ENCODE data around the gene KMT2E.
A peak's percentile ranks its signal among the peaks of the same experiment; 100 is the strongest.

KMT2E gene

GRCh38 chr7:105130580-105130979 lies 116.6 kb downstream of the KMT2E start:
- Mint-ChIP-seq H3K4me3 (no peak overlapping the region), H3K27me3 (no peaks in the 10 kb centered on the region), H3K36me3 (peaks cover 51% of the 10 kb centered on the region), H3K27ac (peak overlapping the region; percentile 69), H3K9me3 (no peaks in the 10 kb centered on the region), H3K4me1 (peaks cover 23% of the 10 kb centered on the region)
- no peak for ATAC-seq

- Mint-ChIP-seq H3K27me3 (no peaks in the 10 kb centered on the region), H3K4me3 (no peak overlapping the region), H3K36me3 (peaks cover 46% of the 10 kb centered on the region), H3K4me1 (peaks cover 17% of the 10 kb centered on the region), H3K9me3 (no peaks in the 10 kb centered on the region), H3K27ac (peak overlapping the region; percentile 69)
- ATAC-seq: no peak
These were observed 117.1 kb downstream of the KMT2E start for GRCh38 chr7:105131033-105131656.

- Mint-ChIP-seq H3K27ac (peak overlapping the region; percentile 69), H3K9me3 (no peaks in the 10 kb centered on the region), H3K27me3 (no peaks in the 10 kb centered on the region), H3K36me3 (peaks cover 50% of the 10 kb centered on the region), H3K4me3 (no peak overlapping the region), H3K4me1 (peaks cover 11% of the 10 kb centered on the region)
- ATAC-seq: no peak
These were observed 117.9 kb downstream of the KMT2E start for GRCh38 chr7:105131890-105132289.

GRCh38 chr7:105132335-105132734 lies 118.3 kb downstream of the KMT2E start:
- Mint-ChIP-seq H3K4me1 (peaks cover 7% of the 10 kb centered on the region), H3K27ac (no peak overlapping the region), H3K4me3 (no peak overlapping the region), H3K27me3 (no peaks in the 10 kb centered on the region), H3K36me3 (peaks cover 55% of the 10 kb centered on the region), H3K9me3 (no peaks in the 10 kb centered on the region)
- no peak for ATAC-seq

- ATAC-seq: no peak
- peaks cover 9% of the 10 kb centered on the region for H3K4me1 Mint-ChIP-seq
- no peak overlapping the region for H3K4me3 Mint-ChIP-seq
- no peaks in the 10 kb centered on the region for H3K27me3 Mint-ChIP-seq
- no peak overlapping the region for H3K27ac Mint-ChIP-seq
- H3K36me3 Mint-ChIP-seq: peaks cover 58% of the 10 kb centered on the region
- H3K9me3 Mint-ChIP-seq: no peaks in the 10 kb centered on the region
These were observed 118.8 kb downstream of the KMT2E start for GRCh38 chr7:105132835-105133234.

- ATAC-seq: no peak
- Mint-ChIP-seq H3K9me3 (no peaks in the 10 kb centered on the region), H3K27ac (no peak overlapping the region), H3K36me3 (peaks cover 63% of the 10 kb centered on the region), H3K27me3 (no peaks in the 10 kb centered on the region), H3K4me3 (no peak overlapping the region), H3K4me1 (peaks cover 13% of the 10 kb centered on the region)
These were observed 119.4 kb downstream of the KMT2E start for GRCh38 chr7:105133358-105133757.

- no peak overlapping the region for H3K4me3 Mint-ChIP-seq
- H3K27ac Mint-ChIP-seq: peak overlapping the region; percentile 48
- H3K9me3 Mint-ChIP-seq: no peaks in the 10 kb centered on the region
- H3K27me3 Mint-ChIP-seq: no peaks in the 10 kb centered on the region
- ATAC-seq: no peak
- H3K36me3 Mint-ChIP-seq: peaks cover 68% of the 10 kb centered on the region
- peaks cover 16% of the 10 kb centered on the region for H3K4me1 Mint-ChIP-seq
These were observed 120.1 kb downstream of the KMT2E start for GRCh38 chr7:105133986-105134655.

GRCh38 chr7:105136221-105136620 lies 122.2 kb downstream of the KMT2E start:
- no peaks in the 10 kb centered on the region for H3K27me3 Mint-ChIP-seq
- ATAC-seq: no peak
- peak overlapping the region; percentile 21 for H3K27ac Mint-ChIP-seq
- H3K9me3 Mint-ChIP-seq: no peaks in the 10 kb centered on the region
- no peak overlapping the region for H3K4me3 Mint-ChIP-seq
- H3K4me1 Mint-ChIP-seq: peaks cover 16% of the 10 kb centered on the region
- peaks cover 61% of the 10 kb centered on the region for H3K36me3 Mint-ChIP-seq

GRCh38 chr7:105137898-105138297 lies 123.9 kb downstream of the KMT2E start:
- Mint-ChIP-seq H3K4me1 (peaks cover 16% of the 10 kb centered on the region), H3K9me3 (no peaks in the 10 kb centered on the region), H3K27me3 (no peaks in the 10 kb centered on the region), H3K4me3 (no peak overlapping the region), H3K36me3 (peaks cover 62% of the 10 kb centered on the region), H3K27ac (no peak overlapping the region)
- no peak for ATAC-seq

GRCh38 chr7:105139381-105139780 lies 125.4 kb downstream of the KMT2E start:
- Mint-ChIP-seq H3K9me3 (no peaks in the 10 kb centered on the region), H3K27me3 (no peaks in the 10 kb centered on the region), H3K27ac (no peak overlapping the region), H3K4me3 (no peak overlapping the region), H3K36me3 (peaks cover 65% of the 10 kb centered on the region), H3K4me1 (peaks cover 16% of the 10 kb centered on the region)
- no peak for ATAC-seq

GRCh38 chr7:105141068-105141467 lies 127.1 kb downstream of the KMT2E start:
- H3K4me1 Mint-ChIP-seq: peaks cover 16% of the 10 kb centered on the region
- ATAC-seq: no peak
- peaks cover 65% of the 10 kb centered on the region for H3K36me3 Mint-ChIP-seq
- H3K27me3 Mint-ChIP-seq: no peaks in the 10 kb centered on the region
- H3K9me3 Mint-ChIP-seq: no peaks in the 10 kb centered on the region
- no peak overlapping the region for H3K4me3 Mint-ChIP-seq
- H3K27ac Mint-ChIP-seq: no peak overlapping the region

- Mint-ChIP-seq H3K36me3 (peaks cover 21% of the 10 kb centered on the region), H3K27ac (no peak overlapping the region), H3K4me1 (peaks cover 6% of the 10 kb centered on the region), H3K27me3 (no peaks in the 10 kb centered on the region), H3K9me3 (no peaks in the 10 kb centered on the region), H3K4me3 (no peak overlapping the region)
- ATAC-seq: no peak
These were observed 135.8 kb downstream of the KMT2E start for GRCh38 chr7:105149827-105150226.

GRCh38 chr7:105151152-105151551 lies 137.1 kb downstream of the KMT2E start:
- Mint-ChIP-seq H3K27ac (no peak overlapping the region), H3K36me3 (peaks cover 23% of the 10 kb centered on the region), H3K4me1 (peaks cover 6% of the 10 kb centered on the region), H3K27me3 (no peaks in the 10 kb centered on the region), H3K9me3 (no peaks in the 10 kb centered on the region), H3K4me3 (no peak overlapping the region)
- ATAC-seq: no peak

GRCh38 chr7:105153531-105153930 lies 139.5 kb downstream of the KMT2E start:
- Mint-ChIP-seq H3K36me3 (peaks cover 28% of the 10 kb centered on the region), H3K4me1 (peaks cover 6% of the 10 kb centered on the region), H3K27ac (peak overlapping the region; percentile 38), H3K9me3 (no peaks in the 10 kb centered on the region), H3K27me3 (no peaks in the 10 kb centered on the region), H3K4me3 (no peak overlapping the region)
- ATAC-seq: no peak

GRCh38 chr7:105154084-105154483 lies 140.1 kb downstream of the KMT2E start:
- Mint-ChIP-seq H3K4me3 (no peak overlapping the region), H3K4me1 (peaks cover 6% of the 10 kb centered on the region)

GRCh38 chr7:105156731-105157130 lies 142.7 kb downstream of the KMT2E start:
- H3K27ac Mint-ChIP-seq: peak overlapping the region; percentile 10
- H3K36me3 Mint-ChIP-seq: peaks cover 21% of the 10 kb centered on the region
- no peak for ATAC-seq
- no peaks in the 10 kb centered on the region for H3K9me3 Mint-ChIP-seq
- no peaks in the 10 kb centered on the region for H3K27me3 Mint-ChIP-seq
- H3K4me3 Mint-ChIP-seq: no peak overlapping the region
- peaks cover 6% of the 10 kb centered on the region for H3K4me1 Mint-ChIP-seq

More at GRCh38 chr7:105154084-105154483, 140.1 kb downstream of the KMT2E start:
- H3K27me3 Mint-ChIP-seq: no peaks in the 10 kb centered on the region
- H3K36me3 Mint-ChIP-seq: peaks cover 28% of the 10 kb centered on the region
- ATAC-seq: no peak
- no peaks in the 10 kb centered on the region for H3K9me3 Mint-ChIP-seq
- H3K27ac Mint-ChIP-seq: peak overlapping the region; percentile 38
